Vagina (tissue), 2 donors: ENCODE measurements around the gene ITIH5. TPM values are rescaled to one million over a fixed set of nuclear protein-coding genes. Genes with fewer than 3 reads are reported as not detected.

ENCODE experiments used
- DNase-seq, 2 donors: peaks; one replicate each; pipeline ENCODE4 v3.0.0-alpha.2; 2017; ENCODE audit errors: extremely low spot score in 2 of 2
- H3K27ac ChIP-seq: fragments of 200-600 bp; sonication (generic); one replicate; pipeline ENCODE4 v1.5.1; 2019
- H3K27me3 ChIP-seq: fragments of 200-600 bp; sonication (generic); one replicate; pipeline ENCODE4 v1.5.1; 2019
- H3K36me3 ChIP-seq, 2 donors: fragments of 200-600 bp; sonication (generic); one replicate each; pipeline ENCODE4 v1.5.1; 2017 to 2019
- H3K4me1 ChIP-seq: fragments of 200-600 bp; sonication (generic); one replicate; pipeline ENCODE4 v1.5.1; 2019
- H3K4me3 ChIP-seq, 2 donors: fragments of 200-600 bp; sonication (generic); 1 replicate in 1 of 2; 2 replicates in 1 of 2; pipeline ENCODE4 v1.5.1; 2016 to 2019
- H3K9me3 ChIP-seq: fragments of 200-600 bp; sonication (generic); one replicate; pipeline ENCODE4 v1.5.1; 2019
- CTCF ChIP-seq, 3 experiments: fragments of 450-650 bp in 2 of 3; fragments of 200-600 bp in 1 of 3; sonication (generic) in 1 of 3; IDR thresholded peaks; one replicate each; pipeline ENCODE4 v1.5.1; 2017 to 2019; ENCODE audit warnings: antibody characterized with exemption in 3 of 3, mild to moderate bottlenecking in 2 of 3, moderate library complexity in 2 of 3
- POLR2A ChIP-seq, 2 donors: fragments of 450-650 bp; IDR thresholded peaks; one replicate each; pipeline ENCODE4 v1.6.1; 2017; ENCODE audit warnings: antibody characterized with exemption in 2 of 2, mild to moderate bottlenecking in 2 of 2, moderate library complexity in 2 of 2
- POLR2AphosphoS5 ChIP-seq, 2 donors: sonication (generic); formaldehyde crosslinking; IDR thresholded peaks; one replicate each; pipeline ENCODE4 v1.9.0; 2017; ENCODE audit warnings: antibody characterized with exemption in 2 of 2, mild to moderate bottlenecking in 2 of 2, low read depth in 1 of 2; ENCODE audit not compliant: insufficient read depth in 1 of 2
- intact Hi-C: fragments of 100-400 bp; cut with DNase I; formaldehyde crosslinking; loops from one replicate; pipeline ENCODE4 v1.15.1; 2023
- total RNA-seq: library from RNA; depleted of rRNA; stranded (reverse); fragments of >200 nt; gene quantifications from one replicate; pipeline ENCODE4 v1.2.3, GENCODE V29; 2016

The ITIH5 gene
- total RNA-seq, 1 donor from 2014 or later: 20.4 TPM

DNA sequence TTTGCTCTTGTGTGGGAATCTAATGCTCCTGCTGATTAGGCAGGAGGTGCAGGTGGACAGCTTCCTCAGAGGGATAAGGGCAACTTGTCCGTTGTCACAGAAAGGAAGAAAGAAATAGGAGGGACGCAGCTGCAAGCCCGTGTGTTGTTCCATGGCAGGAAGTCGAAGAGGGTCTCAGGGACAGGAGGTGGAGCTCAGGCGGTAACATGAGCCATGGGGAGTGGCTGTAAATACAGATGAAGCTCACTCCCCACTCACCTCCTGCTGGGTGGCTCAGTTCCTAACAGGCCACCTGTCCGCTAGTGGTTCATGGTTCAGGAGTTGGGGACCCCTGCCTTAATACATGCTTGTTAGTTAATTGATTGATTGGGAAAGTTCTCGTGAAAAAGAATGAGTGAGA, 154.3 kb downstream of the ITIH5 start:
- no peaks in the 10 kb centered on the region for H3K4me1 ChIP-seq
- intact Hi-C loops: no loop called here
- no peaks in the 10 kb centered on the region for H3K36me3 ChIP-seq
- DNase-seq: no peak
- H3K27me3 ChIP-seq: no peaks in the 10 kb centered on the region
- H3K4me3 ChIP-seq: no peak overlapping the region
- H3K27ac ChIP-seq: no peak overlapping the region
- no peaks in the 10 kb centered on the region for H3K9me3 ChIP-seq
- no peak for TF ChIP-seq CTCF (IDR thresholded peaks at IDR 0.05)
- no peak for TF ChIP-seq POLR2AphosphoS5 (IDR thresholded peaks at IDR 0.05; ENCODE audit: insufficient read depth in 1 of 2, low read depth in 1 of 2)
- TF ChIP-seq POLR2A (IDR thresholded peaks at IDR 0.05): no peak

DNA sequence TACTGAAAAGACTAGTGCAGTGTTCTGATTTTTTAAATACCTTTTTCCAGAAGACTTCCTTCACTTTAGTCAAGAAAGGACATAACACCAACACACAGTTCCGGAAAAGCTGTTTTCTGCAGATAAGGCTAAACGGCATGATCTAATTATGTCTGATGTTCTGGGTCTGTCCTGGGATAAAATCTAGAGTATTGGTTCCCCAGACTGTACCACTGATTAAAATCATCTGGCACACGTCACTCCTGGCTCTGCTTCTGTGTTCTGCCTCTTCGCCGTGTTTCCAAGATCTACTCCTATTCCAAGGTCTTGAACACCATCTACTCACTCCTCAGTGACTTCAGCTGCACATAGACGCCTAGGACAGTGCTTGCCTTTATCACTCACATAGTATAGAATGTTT, 155.2 kb downstream of the ITIH5 start:
- intact Hi-C loops: no loop called here
- no peaks in the 10 kb centered on the region for H3K9me3 ChIP-seq

More for the DNA sequence above, 155.2 kb downstream of the ITIH5 start:
- H3K4me3 ChIP-seq: no peak overlapping the region
- H3K27me3 ChIP-seq: no peaks in the 10 kb centered on the region
- H3K36me3 ChIP-seq: no peaks in the 10 kb centered on the region
- H3K4me1 ChIP-seq: no peaks in the 10 kb centered on the region
- TF ChIP-seq POLR2A (IDR thresholded peaks at IDR 0.05) (no peak), POLR2AphosphoS5 (IDR thresholded peaks at IDR 0.05; ENCODE audit: insufficient read depth in 1 of 2, low read depth in 1 of 2) (no peak), CTCF (IDR thresholded peaks at IDR 0.05) (no peak)
- H3K27ac ChIP-seq: no peak overlapping the region
- DNase-seq: no peak

Other genes with a start within 250 kb of the ITIH5 start
- not detected for gene ITIH2, start 36.4 kb upstream of the ITIH5 start, total RNA-seq
- 4.7 TPM for gene KIN, start 121.0 kb upstream of the ITIH5 start, total RNA-seq
- 188 TPM for gene ATP5F1C, start 121.2 kb upstream of the ITIH5 start, total RNA-seq
- 9.8 TPM for gene TAF3, start 151.5 kb upstream of the ITIH5 start, total RNA-seq